ENCODE data around the gene CENPA.
A peak's percentile ranks its signal among the peaks of the same experiment; 100 is the strongest.

DNA sequence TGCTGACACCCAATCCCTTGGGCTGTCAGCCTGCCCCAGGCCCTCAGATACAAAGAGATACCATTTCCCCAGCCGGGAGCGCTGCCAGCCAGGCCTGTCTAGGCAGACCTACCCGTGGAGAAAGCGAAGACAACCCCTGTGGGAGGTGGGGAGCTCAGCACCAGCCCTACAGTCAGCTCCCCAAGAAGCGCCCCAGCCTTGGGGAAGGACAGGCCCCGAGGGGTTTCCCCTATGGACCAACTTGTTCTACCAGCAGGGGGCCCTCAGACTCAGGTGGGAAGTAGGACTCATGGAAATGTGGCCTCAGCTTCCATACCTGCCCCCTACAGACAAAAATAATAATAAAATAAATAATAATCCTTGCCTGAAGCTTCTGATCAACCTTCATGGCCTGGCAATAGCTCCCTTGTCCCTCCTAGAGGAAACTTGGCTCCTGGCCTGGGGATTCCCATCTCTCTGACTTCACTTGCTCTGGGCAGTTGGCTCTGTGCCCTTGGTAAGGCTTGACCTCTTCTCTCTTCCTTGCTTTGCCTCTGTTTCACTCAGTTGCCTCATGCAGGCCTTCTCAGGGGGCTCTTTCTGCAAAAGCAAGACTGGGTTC is 14.8 kb upstream of the CENPA start:
- TF ChIP-seq, protein P1, sequence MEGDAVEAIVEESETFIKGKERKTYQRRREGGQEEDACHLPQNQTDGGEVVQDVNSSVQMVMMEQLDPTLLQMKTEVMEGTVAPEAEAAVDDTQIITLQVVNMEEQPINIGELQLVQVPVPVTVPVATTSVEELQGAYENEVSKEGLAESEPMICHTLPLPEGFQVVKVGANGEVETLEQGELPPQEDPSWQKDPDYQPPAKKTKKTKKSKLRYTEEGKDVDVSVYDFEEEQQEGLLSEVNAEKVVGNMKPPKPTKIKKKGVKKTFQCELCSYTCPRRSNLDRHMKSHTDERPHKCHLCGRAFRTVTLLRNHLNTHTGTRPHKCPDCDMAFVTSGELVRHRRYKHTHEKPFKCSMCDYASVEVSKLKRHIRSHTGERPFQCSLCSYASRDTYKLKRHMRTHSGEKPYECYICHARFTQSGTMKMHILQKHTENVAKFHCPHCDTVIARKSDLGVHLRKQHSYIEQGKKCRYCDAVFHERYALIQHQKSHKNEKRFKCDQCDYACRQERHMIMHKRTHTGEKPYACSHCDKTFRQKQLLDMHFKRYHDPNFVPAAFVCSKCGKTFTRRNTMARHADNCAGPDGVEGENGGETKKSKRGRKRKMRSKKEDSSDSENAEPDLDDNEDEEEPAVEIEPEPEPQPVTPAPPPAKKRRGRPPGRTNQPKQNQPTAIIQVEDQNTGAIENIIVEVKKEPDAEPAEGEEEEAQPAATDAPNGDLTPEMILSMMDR (conservative IDR thresholded peaks at IDR 0.05 in 1 of 2, IDR thresholded peaks at IDR 0.05 in 1 of 2; ENCODE audit: low read depth in 1 of 2, low read length in 2 of 2): peak; percentile 29 to 48
- no peak for TF ChIP-seq EZH2 (IDR thresholded peaks at IDR 0.05; ENCODE audit: low read length, missing control alignments)

Measured in fibroblast of lung (primary cell).